Suprapubic skin (tissue), 4 donors: Measurements from ENCODE around the gene VWA5B2. TPM values are rescaled to one million over a fixed set of nuclear protein-coding genes. Genes with fewer than 3 reads are reported as not detected.

Experiments used
- DNase-seq, 2 donors: peaks; one replicate each; pipeline ENCODE4 v3.0.0-alpha.2; 2019; ENCODE audit warnings: low spot score in 2 of 2
- H3K27ac ChIP-seq: fragments of 200-600 bp; sonication (generic); one replicate; pipeline ENCODE4 v1.5.1; 2019
- H3K27me3 ChIP-seq: fragments of 200-600 bp; sonication (generic); one replicate; pipeline ENCODE4 v1.5.1; 2019
- H3K36me3 ChIP-seq: fragments of 200-600 bp; sonication (generic); one replicate; pipeline ENCODE4 v1.5.1; 2019
- H3K4me1 ChIP-seq: fragments of 200-600 bp; sonication (generic); one replicate; pipeline ENCODE4 v1.5.1; 2019
- H3K4me3 ChIP-seq: fragments of 200-600 bp; sonication (generic); one replicate; pipeline ENCODE4 v1.5.1; 2019; ENCODE audit warnings: mild to moderate bottlenecking
- H3K9me3 ChIP-seq: fragments of 200-600 bp; sonication (generic); one replicate; pipeline ENCODE4 v1.5.1; 2019
- EP300 ChIP-seq: sonication (generic); formaldehyde crosslinking; IDR thresholded peaks from one replicate; pipeline ENCODE4 v1.6.1; 2017; ENCODE audit warnings: antibody characterized with exemption
- POLR2A ChIP-seq, 2 donors: fragments of 450-650 bp; IDR thresholded peaks; one replicate each; pipeline ENCODE4 v1.6.1; 2017; ENCODE audit warnings: antibody characterized with exemption in 2 of 2, mild to moderate bottlenecking in 2 of 2, moderate library complexity in 2 of 2
- POLR2AphosphoS5 ChIP-seq, 3 donors: sonication (generic); formaldehyde crosslinking; IDR thresholded peaks; one replicate each; pipeline ENCODE4 v1.6.1; 2017; ENCODE audit warnings: antibody characterized with exemption in 3 of 3
- WGBS: methylation state at CpG from one replicate; pipeline ENCODE4 v1.1.5; 2018; 5-methylcytosine and 5-hydroxymethylcytosine counted together
- total RNA-seq, 4 donors: library from RNA; depleted of rRNA; stranded (reverse); fragments of >200 nt; gene quantifications; one replicate each; pipeline ENCODE4 v1.1.0, GENCODE V29; 2016
- TF ChIP-seq, protein P1 (sequence below), 2 donors: fragments of 200-600 bp in 1 of 2; fragments of 450-650 bp in 1 of 2; sonication (generic) in 1 of 2; IDR thresholded peaks; one replicate each; pipeline ENCODE4 v1.5.1; 2016 to 2019; ENCODE audit warnings: antibody characterized with exemption in 2 of 2, mild to moderate bottlenecking in 1 of 2, moderate library complexity in 1 of 2

VWA5B2 gene
- total RNA-seq, 4 donors from 2014 or later, result 0.24 TPM; not detected in 3

- H3K36me3 ChIP-seq, result peaks cover 74% of the 10 kb centered on the region
- 92% methylated on average over 10 of the region's 10 CpGs for WGBS
Measured at GRCh38 chr3:184192889-184193288, 36.5 kb upstream of the VWA5B2 start.

GRCh38 chr3:184193991-184194539 lies 35.3 kb upstream of the VWA5B2 start:
- Histone ChIP-seq H3K4me3 (no peak overlapping the region), H3K27ac (no peak overlapping the region), H3K9me3 (no peaks in the 10 kb centered on the region), H3K27me3 (no peaks in the 10 kb centered on the region), H3K36me3 (peaks cover 65% of the 10 kb centered on the region), H3K4me1 (no peaks in the 10 kb centered on the region)
- no peak for DNase-seq
- WGBS, result 93% methylated on average over 8 of the region's 9 CpGs
- TF ChIP-seq EP300, result no peak

More at GRCh38 chr3:184192889-184193288, 36.5 kb upstream of the VWA5B2 start:
- no peaks in the 10 kb centered on the region for H3K27me3 ChIP-seq
- no peak overlapping the region for H3K4me3 ChIP-seq
- TF ChIP-seq, protein P1, sequence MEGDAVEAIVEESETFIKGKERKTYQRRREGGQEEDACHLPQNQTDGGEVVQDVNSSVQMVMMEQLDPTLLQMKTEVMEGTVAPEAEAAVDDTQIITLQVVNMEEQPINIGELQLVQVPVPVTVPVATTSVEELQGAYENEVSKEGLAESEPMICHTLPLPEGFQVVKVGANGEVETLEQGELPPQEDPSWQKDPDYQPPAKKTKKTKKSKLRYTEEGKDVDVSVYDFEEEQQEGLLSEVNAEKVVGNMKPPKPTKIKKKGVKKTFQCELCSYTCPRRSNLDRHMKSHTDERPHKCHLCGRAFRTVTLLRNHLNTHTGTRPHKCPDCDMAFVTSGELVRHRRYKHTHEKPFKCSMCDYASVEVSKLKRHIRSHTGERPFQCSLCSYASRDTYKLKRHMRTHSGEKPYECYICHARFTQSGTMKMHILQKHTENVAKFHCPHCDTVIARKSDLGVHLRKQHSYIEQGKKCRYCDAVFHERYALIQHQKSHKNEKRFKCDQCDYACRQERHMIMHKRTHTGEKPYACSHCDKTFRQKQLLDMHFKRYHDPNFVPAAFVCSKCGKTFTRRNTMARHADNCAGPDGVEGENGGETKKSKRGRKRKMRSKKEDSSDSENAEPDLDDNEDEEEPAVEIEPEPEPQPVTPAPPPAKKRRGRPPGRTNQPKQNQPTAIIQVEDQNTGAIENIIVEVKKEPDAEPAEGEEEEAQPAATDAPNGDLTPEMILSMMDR (IDR thresholded peaks at IDR 0.05), result no peak
- TF ChIP-seq EP300, result no peak
- TF ChIP-seq POLR2A (IDR thresholded peaks at IDR 0.05), result no peak
- no peak for TF ChIP-seq POLR2AphosphoS5 (IDR thresholded peaks at IDR 0.05)
- DNase-seq, result no peak
- peaks cover 7% of the 10 kb centered on the region for H3K4me1 ChIP-seq
- no peak overlapping the region for H3K27ac ChIP-seq
- H3K9me3 ChIP-seq, result no peaks in the 10 kb centered on the region

GRCh38 chr3:184196536-184196935 lies 32.8 kb upstream of the VWA5B2 start:
- Histone ChIP-seq H3K4me1 (no peaks in the 10 kb centered on the region), H3K4me3 (no peak overlapping the region), H3K9me3 (no peaks in the 10 kb centered on the region), H3K36me3 (peaks cover 41% of the 10 kb centered on the region), H3K27me3 (no peaks in the 10 kb centered on the region), H3K27ac (no peak overlapping the region)
- WGBS, result 98% methylated on average over 6 of the region's 6 CpGs
- DNase-seq, result no peak
- TF ChIP-seq POLR2A (IDR thresholded peaks at IDR 0.05) (no peak), EP300 (no peak), POLR2AphosphoS5 (IDR thresholded peaks at IDR 0.05) (no peak)
- TF ChIP-seq, protein P1 (IDR thresholded peaks at IDR 0.05), result no peak

GRCh38 chr3:184198509-184198908 lies 30.9 kb upstream of the VWA5B2 start:
- no peaks in the 10 kb centered on the region for H3K27me3 ChIP-seq
- DNase-seq, result no peak
- 94% methylated on average over 8 of the region's 9 CpGs for WGBS
- H3K9me3 ChIP-seq, result no peaks in the 10 kb centered on the region
- H3K36me3 ChIP-seq, result peaks cover 22% of the 10 kb centered on the region
- TF ChIP-seq POLR2A (IDR thresholded peaks at IDR 0.05) (no peak), POLR2AphosphoS5 (IDR thresholded peaks at IDR 0.05) (no peak), EP300 (no peak)
- TF ChIP-seq, protein P1 (IDR thresholded peaks at IDR 0.05), result no peak
- H3K4me3 ChIP-seq, result no peak overlapping the region
- H3K27ac ChIP-seq, result no peak overlapping the region
- no peaks in the 10 kb centered on the region for H3K4me1 ChIP-seq

DNA sequence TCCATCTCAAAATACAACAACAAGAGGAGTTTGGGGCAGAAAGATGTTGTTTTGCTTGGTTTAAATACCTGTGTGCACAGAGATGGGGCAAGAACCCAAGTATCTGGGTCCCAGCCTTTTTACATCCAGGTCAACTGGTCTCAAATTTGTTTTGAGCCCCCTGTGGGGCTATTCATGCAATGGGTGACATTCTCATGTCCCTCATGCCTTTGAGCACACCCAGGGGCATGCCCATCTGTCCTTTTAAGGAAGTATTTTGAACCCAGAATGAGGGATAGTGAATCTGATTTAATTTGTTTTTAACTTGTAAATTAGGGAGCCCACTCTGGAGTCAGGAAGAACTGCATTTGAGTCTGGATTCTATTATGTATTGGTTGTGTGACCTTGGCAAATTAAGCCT lies 28.6 kb upstream of the VWA5B2 start:
- Histone ChIP-seq H3K4me3 (no peak overlapping the region), H3K27ac (no peak overlapping the region), H3K4me1 (no peaks in the 10 kb centered on the region), H3K36me3 (no peaks in the 10 kb centered on the region), H3K27me3 (peaks cover 4% of the 10 kb centered on the region), H3K9me3 (no peaks in the 10 kb centered on the region)
- no peak for DNase-seq
- TF ChIP-seq, protein P1 (IDR thresholded peaks at IDR 0.05), result no peak
- TF ChIP-seq POLR2AphosphoS5 (IDR thresholded peaks at IDR 0.05) (no peak), POLR2A (IDR thresholded peaks at IDR 0.05) (no peak), EP300 (no peak)

- Histone ChIP-seq H3K36me3 (no peaks in the 10 kb centered on the region), H3K27ac (no peak overlapping the region), H3K9me3 (no peaks in the 10 kb centered on the region), H3K4me3 (no peak overlapping the region), H3K27me3 (peaks cover 15% of the 10 kb centered on the region), H3K4me1 (no peaks in the 10 kb centered on the region)
- no peak for TF ChIP-seq POLR2A (IDR thresholded peaks at IDR 0.05)
- no peak for TF ChIP-seq EP300
- no peak for TF ChIP-seq POLR2AphosphoS5 (IDR thresholded peaks at IDR 0.05)
- TF ChIP-seq, protein P1 (IDR thresholded peaks at IDR 0.05), result no peak
- no peak for DNase-seq
- WGBS, result 79% methylated on average over 8 of the region's 8 CpGs
Measured at GRCh38 chr3:184203526-184203925, 25.9 kb upstream of the VWA5B2 start.
